G401 (cell line): Measurements from ENCODE around the gene RTTN. TPM values are rescaled to one million over a fixed set of nuclear protein-coding genes. Genes with fewer than 3 reads are reported as not detected.

Source experiments
- DNase-seq: peaks from one replicate; pipeline ENCODE4 v3.0.0-alpha.2; 2015; ENCODE audit warnings: low spot score
- in situ Hi-C: cut with HindIII; loops from 2 replicates; pipeline ENCODE4 v1.10.0; 2016; ENCODE audit warnings: low sequenced_read_pairs, mixed read lengths
- total RNA-seq: library from RNA; depleted of rRNA; stranded (reverse); fragments of >200 nt; shearing (Covaris generic); gene quantifications from 2 replicates; pipeline ENCODE4 v1.2.3, GENCODE V29; 2014; rRNA removed

The RTTN gene
- total RNA-seq, 1 experiment from 2014 or later, result 24.7 TPM

- in situ Hi-C loops, result no loop called here
- DNase-seq, result no peak
Measured at GRCh38 chr18:69957747-69958146, 247.7 kb downstream of the RTTN start.

GRCh38 chr18:69956665-69957620, 248.5 kb downstream of the RTTN start:
- DNase-seq, result no peak
- in situ Hi-C loops, result no loop called here

GRCh38 chr18:69956057-69956456, 249.4 kb downstream of the RTTN start:
- in situ Hi-C loops, result no loop called here
- no peak for DNase-seq

GRCh38 chr18:69954719-69955480, 250.6 kb downstream of the RTTN start:
- in situ Hi-C loops, result no loop called here
- DNase-seq, result no peak

GRCh38 chr18:69953191-69953590, 252.3 kb downstream of the RTTN start:
- no peak for DNase-seq
- in situ Hi-C loops, result no loop called here

Other genes starting within 250 kb of the RTTN start
- gene SOCS6, start 83.4 kb upstream of the RTTN start, total RNA-seq, result 32.5 and 52.1 TPM in 2 replicates